Adrenal gland (tissue), 12 donors: ENCODE data around the gene VEGFD. TPM values are rescaled to one million over a fixed set of nuclear protein-coding genes. Genes with fewer than 3 reads are reported as not detected.
A peak's percentile ranks its signal among the peaks of the same experiment; 100 is the strongest.

ENCODE experiments used
- DNase-seq, 7 donors: peaks; one replicate each; pipeline ENCODE4 v3.0.0-alpha.2; 2019 to 2020
- H3K27ac ChIP-seq, 5 donors: fragments of 200-600 bp; sonication (generic) in 4 of 5; 1 replicate in 3 of 5; 2 replicates in 2 of 5; pipeline versions ENCODE4 v1.5.1 to v1.8.0; 2016 to 2020; ENCODE audit warnings: mild to moderate bottlenecking in 1 of 5
- H3K27me3 ChIP-seq: fragments of 200-600 bp; 2 replicates; pipeline ENCODE4 v1.8.0; 2021
- H3K36me3 ChIP-seq, 2 donors: fragments of 200-600 bp; replicated peaks in 1 of 2; 1 replicate in 1 of 2; 2 replicates in 1 of 2; pipeline versions ENCODE4 v1.5.1 to v1.8.0; 2018 to 2022
- H3K4me1 ChIP-seq, 2 donors: fragments of 200-600 bp; replicated peaks in 1 of 2; 1 replicate in 1 of 2; 2 replicates in 1 of 2; pipeline versions ENCODE4 v1.5.1 to v1.8.0; 2018 to 2021
- H3K4me3 ChIP-seq, 4 donors: fragments of 200-600 bp; sonication (generic) in 3 of 4; one replicate each; pipeline ENCODE4 v1.5.1; 2016 to 2018
- H3K9me3 ChIP-seq, 3 donors: fragments of 200-600 bp; sonication (generic) in 1 of 3; replicated peaks in 1 of 3; 1 replicate in 2 of 3; 2 replicates in 1 of 3; pipeline versions ENCODE4 v1.5.1 to v1.8.0; 2016 to 2021
- POLR2A ChIP-seq, 2 donors: fragments of 450-650 bp; IDR thresholded peaks; one replicate each; pipeline ENCODE4 v1.6.1; 2017; ENCODE audit warnings: antibody characterized with exemption in 2 of 2, mild to moderate bottlenecking in 2 of 2, moderate library complexity in 1 of 2
- WGBS, 4 donors: extraction: QIAGEN DNeasy Blood & Tissue Kit in 2 of 4; methylation state at CpG; one replicate each; pipeline versions ENCODE4 v1.1.5 to v1.1.7; 2013 to 2017; 5-methylcytosine and 5-hydroxymethylcytosine counted together
- intact Hi-C, 2 donors: fragments of 100-400 bp; cut with DNase I; formaldehyde crosslinking; loops; one replicate each; pipeline versions ENCODE4 v1.14.1 to v1.15.0; 2022 to 2023
- polyA plus RNA-seq, 3 donors: library from polyadenylated mRNA; stranded (reverse); fragments of 200-250 nt in 2 of 3; fragments of 350-450 nt in 1 of 3; fragmentation: Illumina TruSeq in 1 of 3; extraction: RNeasy Lipid Tissue Mini Kit (QIAGEN cat#74804) in 1 of 3; gene quantifications; one replicate each; pipeline ENCODE4 v1.2.3, GENCODE V29; 2013 to 2014
- total RNA-seq, 9 donors: library from RNA; depleted of rRNA in 4 of 9; stranded (reverse); fragments of >200 nt in 4 of 9; fragments of 120-200 nt in 1 of 9; fragmentation: NEBNext Ultra II Directional in 1 of 9; extraction: Animal tissue kit (Norgen Biotek cat#: 25700) in 1 of 9; gene quantifications; one replicate each; pipeline versions ENCODE4 v1.1.0 to v1.2.4, GENCODE V29; 2013 to 2023
- TF ChIP-seq, protein P1 (sequence below), 6 experiments: fragments of 450-650 bp in 4 of 6; fragments of 200-600 bp in 2 of 6; sonication (generic) in 1 of 6; IDR thresholded peaks; 1 replicate in 5 of 6; 2 replicates in 1 of 6; pipeline versions ENCODE4 v1.5.1 to v1.8.0; 2016 to 2021; ENCODE audit warnings: antibody characterized with exemption in 6 of 6, mild to moderate bottlenecking in 2 of 6, moderate library complexity in 1 of 6
- donor health status: healthy with polysubstance abuse.
- donor health status: Bipolar disorder and iron deficiency.
- donor health status: DM: yes; HTN: yes; CAD: no.
- donor health status: DM: no; HTN: no; CAD: no.
- donor health status: DM: no; HTN: no; CAD: no.
- donor health status: DM: yes; HTN: yes; CAD: no.

Gene VEGFD
- total and polyA plus RNA-seq, 12 donors: 0.86 to 23.4 (median 11.4) TPM

DNA sequence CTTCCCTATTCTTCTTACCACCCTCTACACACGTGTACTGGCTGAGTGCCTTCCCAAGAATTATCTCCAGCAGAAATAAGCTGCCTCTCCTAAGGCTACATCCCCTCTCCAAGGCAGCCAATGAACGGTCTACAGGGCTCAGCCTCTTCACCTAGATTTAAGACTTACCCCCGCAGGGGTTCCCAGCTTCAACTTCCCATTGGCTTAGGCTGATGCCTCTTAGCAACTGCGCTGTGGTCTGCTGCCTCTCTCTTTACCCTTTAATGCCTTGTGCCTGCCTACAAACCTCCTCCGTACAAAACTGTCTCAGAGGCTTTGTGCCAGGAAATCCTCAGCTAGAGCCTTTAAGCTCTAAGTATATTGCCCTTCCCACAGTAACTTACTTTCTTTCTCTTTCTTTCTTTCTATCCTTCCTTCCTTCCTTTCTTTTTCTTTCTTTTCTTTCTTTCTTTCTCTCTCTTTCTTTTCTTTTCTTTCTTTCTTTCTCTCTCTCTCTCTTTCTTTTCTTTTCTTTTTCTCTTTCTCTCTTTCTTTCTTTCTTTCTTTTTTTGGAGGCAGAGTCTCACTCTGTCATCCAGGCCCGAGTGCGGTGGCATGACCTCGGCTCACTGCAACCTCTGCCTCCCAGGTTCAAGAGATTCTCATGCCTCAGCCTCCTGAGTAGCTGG is 33.8 kb downstream of the VEGFD start:
- no peaks in the 10 kb centered on the region for H3K9me3 ChIP-seq
- H3K4me3 ChIP-seq: no peak overlapping the region
- no peaks in the 10 kb centered on the region for H3K36me3 ChIP-seq
- WGBS, 4 donors: 68 to 81% (median 75%) methylated on average over 8 of the region's 8 CpGs
- TF ChIP-seq, protein P1, sequence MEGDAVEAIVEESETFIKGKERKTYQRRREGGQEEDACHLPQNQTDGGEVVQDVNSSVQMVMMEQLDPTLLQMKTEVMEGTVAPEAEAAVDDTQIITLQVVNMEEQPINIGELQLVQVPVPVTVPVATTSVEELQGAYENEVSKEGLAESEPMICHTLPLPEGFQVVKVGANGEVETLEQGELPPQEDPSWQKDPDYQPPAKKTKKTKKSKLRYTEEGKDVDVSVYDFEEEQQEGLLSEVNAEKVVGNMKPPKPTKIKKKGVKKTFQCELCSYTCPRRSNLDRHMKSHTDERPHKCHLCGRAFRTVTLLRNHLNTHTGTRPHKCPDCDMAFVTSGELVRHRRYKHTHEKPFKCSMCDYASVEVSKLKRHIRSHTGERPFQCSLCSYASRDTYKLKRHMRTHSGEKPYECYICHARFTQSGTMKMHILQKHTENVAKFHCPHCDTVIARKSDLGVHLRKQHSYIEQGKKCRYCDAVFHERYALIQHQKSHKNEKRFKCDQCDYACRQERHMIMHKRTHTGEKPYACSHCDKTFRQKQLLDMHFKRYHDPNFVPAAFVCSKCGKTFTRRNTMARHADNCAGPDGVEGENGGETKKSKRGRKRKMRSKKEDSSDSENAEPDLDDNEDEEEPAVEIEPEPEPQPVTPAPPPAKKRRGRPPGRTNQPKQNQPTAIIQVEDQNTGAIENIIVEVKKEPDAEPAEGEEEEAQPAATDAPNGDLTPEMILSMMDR (IDR thresholded peaks at IDR 0.05): no peak
- no peak for TF ChIP-seq POLR2A (IDR thresholded peaks at IDR 0.05)
- intact Hi-C loops: no loop called here
- no peaks in the 10 kb centered on the region for H3K27me3 ChIP-seq
- no peak overlapping the region for H3K27ac ChIP-seq
- no peak for DNase-seq
- H3K4me1 ChIP-seq: no peaks in the 10 kb centered on the region

DNA sequence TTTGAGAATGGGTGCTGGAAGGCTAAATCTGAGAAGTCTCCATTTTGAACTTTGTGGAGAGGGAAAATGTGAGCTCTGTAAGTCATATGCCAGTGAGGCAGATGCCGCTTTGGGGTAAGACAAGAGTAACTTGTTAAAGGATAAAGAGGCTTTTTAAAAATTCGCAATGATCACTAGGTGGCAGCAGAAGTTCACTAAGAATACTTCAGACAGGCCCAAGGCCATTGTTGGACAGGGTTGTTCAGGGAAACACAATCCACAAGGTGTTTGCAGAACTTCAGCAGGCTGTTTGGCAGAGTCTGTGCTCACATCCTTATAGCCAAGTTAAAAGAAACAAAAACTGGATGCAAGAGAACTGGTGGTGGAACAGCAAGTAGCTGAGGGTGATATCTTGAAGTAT is 35.2 kb downstream of the VEGFD start:
- Histone ChIP-seq H3K36me3 (no peaks in the 10 kb centered on the region), H3K4me1 (no peaks in the 10 kb centered on the region), H3K4me3 (no peak overlapping the region), H3K27me3 (no peaks in the 10 kb centered on the region), H3K9me3 (no peaks in the 10 kb centered on the region), H3K27ac (no peak overlapping the region)
- TF ChIP-seq, protein P1 (IDR thresholded peaks at IDR 0.05): peak; percentile 28 to 63 (median 57)
- TF ChIP-seq POLR2A (IDR thresholded peaks at IDR 0.05): no peak
- DNase-seq: peak; percentile 35 to 67 (median 52)
- WGBS, 4 donors: 17 to 27% (median 21%) methylated on average over 2 of the region's 2 CpGs
- intact Hi-C loops: loop anchor here in 1 of 2 donors (5.0 kb wide), 1 partner anchor 118 kb away; no protein-coding TSS in a partner anchor

DNA sequence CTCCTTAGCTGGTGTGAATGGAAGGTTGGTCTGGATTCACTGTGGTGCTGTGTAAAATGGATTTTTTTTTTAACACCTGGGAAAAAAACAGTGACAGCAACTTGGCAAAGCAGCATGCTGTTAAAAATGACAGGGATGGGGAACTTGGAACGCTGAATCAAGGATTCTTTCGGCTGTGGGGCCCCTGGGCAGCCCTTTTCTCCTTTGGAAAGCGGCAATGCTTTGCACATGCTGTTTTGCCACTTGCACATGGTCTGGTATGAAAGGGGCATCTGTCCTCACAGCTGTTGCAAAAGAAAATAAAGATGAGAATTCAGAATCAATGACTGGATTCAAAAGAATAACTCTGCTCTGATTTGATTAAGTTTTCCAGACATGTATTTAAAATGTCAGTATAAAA is 38.2 kb downstream of the VEGFD start:
- H3K9me3 ChIP-seq: no peaks in the 10 kb centered on the region
- TF ChIP-seq, protein P1 (IDR thresholded peaks at IDR 0.05): no peak
- TF ChIP-seq POLR2A (IDR thresholded peaks at IDR 0.05): no peak
- DNase-seq: no peak
- 81 to 93% (median 87%) methylated on average over 3 of the region's 3 CpGs for WGBS, 4 donors
- H3K27me3 ChIP-seq: no peaks in the 10 kb centered on the region
- H3K36me3 ChIP-seq: no peaks in the 10 kb centered on the region
- no peak overlapping the region for H3K4me3 ChIP-seq
- H3K4me1 ChIP-seq: no peaks in the 10 kb centered on the region
- intact Hi-C loops: loop anchor here in 1 of 2 donors (5.0 kb wide), 1 partner anchor 121 kb away; no protein-coding TSS in a partner anchor
- no peak overlapping the region for H3K27ac ChIP-seq

DNA sequence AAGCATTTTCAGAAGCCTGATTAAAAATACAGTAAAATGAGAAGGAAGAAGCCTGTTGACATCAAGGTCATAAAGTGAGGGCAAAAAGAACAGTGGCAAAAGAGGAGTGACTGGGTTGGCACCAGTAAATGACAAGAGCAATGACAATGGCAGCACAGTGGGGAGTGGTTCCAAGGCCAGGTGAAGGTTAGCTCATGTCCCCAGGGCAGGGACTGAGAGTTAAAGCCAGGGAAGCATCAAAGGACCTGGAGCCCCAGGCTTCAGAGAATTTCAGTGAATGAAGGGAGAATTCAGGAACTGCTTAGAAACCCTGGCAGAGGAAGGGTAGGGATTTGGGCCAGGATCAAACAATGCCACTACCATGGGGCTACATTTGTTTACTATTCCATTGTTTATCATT is 40.1 kb downstream of the VEGFD start:
- no peak overlapping the region for H3K27ac ChIP-seq
- no peaks in the 10 kb centered on the region for H3K27me3 ChIP-seq
- H3K4me3 ChIP-seq: no peak overlapping the region
- H3K36me3 ChIP-seq: no peaks in the 10 kb centered on the region
- DNase-seq: peak in 2 of 7 donors; percentile 30 to 42
- no peak for TF ChIP-seq POLR2A (IDR thresholded peaks at IDR 0.05)
- TF ChIP-seq, protein P1 (IDR thresholded peaks at IDR 0.05): no peak
- intact Hi-C loops: no loop called here
- H3K9me3 ChIP-seq: no peaks in the 10 kb centered on the region
- H3K4me1 ChIP-seq: no peaks in the 10 kb centered on the region
